Heart left ventricle (tissue), 16 donors: ENCODE data around the gene IKZF1. TPM values are rescaled to one million over a fixed set of nuclear protein-coding genes. Genes with fewer than 3 reads are reported as not detected.

ENCODE experiments used
- ATAC-seq, 4 donors: fragments of 200-7000 bp; cut with Tn5 transposase; one replicate each; pipeline ENCODE4 v1.9.1; 2020 to 2022; ENCODE audit warnings: moderate library complexity in 4 of 4, mild to moderate bottlenecking in 3 of 4, moderate number of reproducible peaks in 1 of 4
- DNase-seq, 5 donors: peaks; one replicate each; pipeline ENCODE4 v3.0.0-alpha.2; 2020
- H3K27ac ChIP-seq, 12 donors: fragments of 200-600 bp; sonication (generic) in 4 of 12; one replicate each; pipeline versions ENCODE4 v1.5.0 to v1.8.0; 2016 to 2022; ENCODE audit warnings: mild to moderate bottlenecking in 2 of 12
- H3K27me3 ChIP-seq, 9 donors: fragments of 200-600 bp; sonication (generic) in 2 of 9; one replicate each; pipeline versions ENCODE4 v1.5.1 to v1.8.0; 2016 to 2022; ENCODE audit warnings: mild to moderate bottlenecking in 3 of 9
- H3K36me3 ChIP-seq, 9 donors: fragments of 200-600 bp; sonication (generic) in 2 of 9; one replicate each; pipeline versions ENCODE4 v1.5.0 to v1.8.0; 2018 to 2022; ENCODE audit warnings: mild to moderate bottlenecking in 2 of 9
- H3K4me1 ChIP-seq, 12 donors: fragments of 200-600 bp; sonication (generic) in 4 of 12; one replicate each; pipeline versions ENCODE4 v1.5.0 to v1.8.0; 2016 to 2022; ENCODE audit warnings: mild to moderate bottlenecking in 3 of 12
- H3K4me3 ChIP-seq, 12 donors: fragments of 200-600 bp; sonication (generic) in 4 of 12; one replicate each; pipeline versions ENCODE4 v1.5.0 to v1.8.0; 2017 to 2022; ENCODE audit warnings: mild to moderate bottlenecking in 9 of 12, moderate library complexity in 4 of 12
- H3K9me3 ChIP-seq, 12 donors: fragments of 200-600 bp; sonication (generic) in 4 of 12; one replicate each; pipeline versions ENCODE4 v1.5.0 to v1.8.0; 2016 to 2022; ENCODE audit warnings: mild to moderate bottlenecking in 1 of 12
- POLR2A ChIP-seq, 2 donors: fragments of 450-650 bp; IDR thresholded peaks; one replicate each; pipeline ENCODE4 v1.6.1; 2017; ENCODE audit warnings: antibody characterized with exemption in 2 of 2, mild to moderate bottlenecking in 2 of 2, moderate library complexity in 2 of 2
- WGBS, 4 donors: extraction: QIAGEN DNeasy Blood & Tissue Kit in 2 of 4; methylation state at CpG; one replicate each; pipeline versions ENCODE4 v1.1.5 to v1.1.7; 2013 to 2018; 5-methylcytosine and 5-hydroxymethylcytosine counted together
- intact Hi-C, 10 donors: fragments of 100-400 bp; cut with DNase I; formaldehyde crosslinking; loops; one replicate each; pipeline versions ENCODE4 v1.11.1 to v1.14.2; 2022
- polyA plus RNA-seq, 2 donors: library from polyadenylated mRNA; stranded (reverse); fragments of 200-250 nt; gene quantifications; one replicate each; pipeline ENCODE4 v1.2.3, GENCODE V29; 2013
- total RNA-seq, 9 donors: library from RNA; depleted of rRNA in 2 of 9; stranded (reverse); fragments of >200 nt in 2 of 9; fragmentation: NEBNext Ultra II Directional in 3 of 9; extraction: Animal tissue kit (Norgen Biotek cat#: 25700) in 3 of 9; gene quantifications; one replicate each; pipeline versions ENCODE4 v1.1.0 to v1.2.4, GENCODE V29; 2016 to 2023
- TF ChIP-seq, protein P1 (sequence below), 12 donors: fragments of 200-600 bp; sonication (generic) in 4 of 12; IDR thresholded peaks; one replicate each; pipeline versions ENCODE4 v1.5.0 to v1.8.0; 2018 to 2022; ENCODE audit warnings: antibody characterized with exemption in 12 of 12, mild to moderate bottlenecking in 5 of 12
- donor health status: ischemic (EF 13 %, LVEDD 7.1; RV severe dilation, severe dysfunction).
- donor health status: healthy with polysubstance abuse.
- donor health status: DM: no; HTN: yes; CAD: no.
- donor health status: DM: no; HTN: no; CAD: no.
- donor health status: ischemic (EF 25% LVEDD 6.9; RV normal size, moderate dysfunction).
- donor health status: ischemic (EF 25% LVEDD 5.7; RV mildly dilated, moderate dysfunction).
- donor health status: healthy.
- donor health status: DM: yes; HTN: yes; CAD: no.
- donor health status: ischemic (EF 35%, LVEDD 5.7; RV mildly dilated, moderate dysfunction).
- donor health status: nonischemic (EF 11% LVEDD 7.7; RV severe dilation, severe dysfunction).
- donor health status: DM: yes; HTN: yes; CAD: no.
- donor health status: PGD.
- donor health status: ischemic (EF 29% LVEDD 5.4; RV normal size, mild dysfunction).
- donor health status: nonischemic (EF 23%, LVEDD 6.1; RV moderate dilation, normal function).

Gene IKZF1
- total and polyA plus RNA-seq, 11 donors: 0.30 to 27.8 (median 2.4) TPM

GRCh38 chr7:50423860-50424259 lies 119.3 kb downstream of the IKZF1 start:
- WGBS, 4 donors: 60 to 79% (median 75%) methylated on average over 3 to 4 of the region's 4 CpGs
- Histone ChIP-seq H3K4me1 (no peaks in the 10 kb centered on the region), H3K27ac (no peak overlapping the region), H3K36me3 (no peaks in the 10 kb centered on the region), H3K27me3 (no peaks in the 10 kb centered on the region), H3K9me3 (no peaks in the 10 kb centered on the region), H3K4me3 (no peak overlapping the region)
- DNase-seq (no peak), ATAC-seq (no peak)
- intact Hi-C loops: loop anchor here in 2 of 10 donors (5.0 kb wide), 2 partner anchors 282 to 332 kb away; partner anchors contain the start of gene ZPBP (in 1 of the 2)
- TF ChIP-seq POLR2A (IDR thresholded peaks at IDR 0.05): no peak
- TF ChIP-seq, protein P1, sequence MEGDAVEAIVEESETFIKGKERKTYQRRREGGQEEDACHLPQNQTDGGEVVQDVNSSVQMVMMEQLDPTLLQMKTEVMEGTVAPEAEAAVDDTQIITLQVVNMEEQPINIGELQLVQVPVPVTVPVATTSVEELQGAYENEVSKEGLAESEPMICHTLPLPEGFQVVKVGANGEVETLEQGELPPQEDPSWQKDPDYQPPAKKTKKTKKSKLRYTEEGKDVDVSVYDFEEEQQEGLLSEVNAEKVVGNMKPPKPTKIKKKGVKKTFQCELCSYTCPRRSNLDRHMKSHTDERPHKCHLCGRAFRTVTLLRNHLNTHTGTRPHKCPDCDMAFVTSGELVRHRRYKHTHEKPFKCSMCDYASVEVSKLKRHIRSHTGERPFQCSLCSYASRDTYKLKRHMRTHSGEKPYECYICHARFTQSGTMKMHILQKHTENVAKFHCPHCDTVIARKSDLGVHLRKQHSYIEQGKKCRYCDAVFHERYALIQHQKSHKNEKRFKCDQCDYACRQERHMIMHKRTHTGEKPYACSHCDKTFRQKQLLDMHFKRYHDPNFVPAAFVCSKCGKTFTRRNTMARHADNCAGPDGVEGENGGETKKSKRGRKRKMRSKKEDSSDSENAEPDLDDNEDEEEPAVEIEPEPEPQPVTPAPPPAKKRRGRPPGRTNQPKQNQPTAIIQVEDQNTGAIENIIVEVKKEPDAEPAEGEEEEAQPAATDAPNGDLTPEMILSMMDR (IDR thresholded peaks at IDR 0.05): no peak

DNA sequence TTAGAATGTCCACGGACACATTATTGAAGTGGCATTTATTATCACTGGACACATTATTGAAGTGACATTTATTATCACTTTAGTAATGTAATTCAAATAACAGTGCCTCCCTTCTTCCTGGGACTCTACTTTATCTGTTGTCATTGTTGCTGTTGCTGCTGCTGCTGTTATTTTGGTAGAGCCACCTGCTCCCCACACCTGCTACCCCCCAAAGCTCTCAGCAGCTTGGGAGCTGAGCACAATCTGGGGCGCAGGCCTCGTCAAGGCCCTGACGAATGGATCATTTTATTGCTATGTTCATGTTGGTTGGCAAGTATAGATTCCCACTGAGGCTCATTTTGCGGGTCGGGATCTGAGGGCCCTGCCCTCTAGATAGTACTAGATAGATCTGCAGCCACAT lies 120.8 kb downstream of the IKZF1 start:
- Histone ChIP-seq H3K27ac (no peak overlapping the region), H3K36me3 (no peaks in the 10 kb centered on the region), H3K9me3 (no peaks in the 10 kb centered on the region), H3K27me3 (no peaks in the 10 kb centered on the region), H3K4me1 (no peaks in the 10 kb centered on the region), H3K4me3 (no peak overlapping the region)
- intact Hi-C loops: no loop called here
- DNase-seq (no peak), ATAC-seq (no peak)
- TF ChIP-seq POLR2A (IDR thresholded peaks at IDR 0.05): no peak
- TF ChIP-seq, protein P1 (IDR thresholded peaks at IDR 0.05): no peak
- 84 to 91% (median 88%) methylated on average over 6 of the region's 6 CpGs for WGBS, 4 donors

GRCh38 chr7:50426280-50427045 lies 121.9 kb downstream of the IKZF1 start:
- no peak overlapping the region for H3K27ac ChIP-seq
- H3K27me3 ChIP-seq: no peaks in the 10 kb centered on the region
- intact Hi-C loops: no loop called here
- H3K36me3 ChIP-seq: no peaks in the 10 kb centered on the region
- 84 to 88% (median 84%) methylated on average over 5 of the region's 5 CpGs for WGBS, 4 donors
- DNase-seq: no peak
- H3K4me1 ChIP-seq: no peaks in the 10 kb centered on the region
- H3K9me3 ChIP-seq: no peaks in the 10 kb centered on the region
- H3K4me3 ChIP-seq: no peak overlapping the region
- no peak for TF ChIP-seq POLR2A (IDR thresholded peaks at IDR 0.05)
- TF ChIP-seq, protein P1 (IDR thresholded peaks at IDR 0.05): no peak
- ATAC-seq: no peak

DNA sequence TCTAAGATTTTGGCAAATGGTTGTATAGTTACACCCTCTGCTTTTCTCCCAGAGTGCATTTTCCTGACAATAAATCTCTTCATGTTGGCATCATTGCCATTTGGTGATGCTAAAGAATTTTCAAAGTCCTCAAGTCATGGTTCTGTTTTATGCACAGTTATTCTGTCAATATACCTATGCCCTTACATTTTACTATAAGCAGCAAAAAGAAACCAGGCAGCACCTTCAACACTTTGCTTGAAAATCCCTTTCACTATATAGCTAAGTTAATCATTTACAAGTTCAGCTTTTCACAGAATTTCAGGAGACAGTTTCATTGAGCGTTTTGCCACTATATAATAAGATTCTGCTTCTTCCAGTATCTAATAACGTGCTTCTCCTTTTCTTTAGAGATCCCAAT lies 123.0 kb downstream of the IKZF1 start:
- no peak for DNase-seq
- Histone ChIP-seq H3K9me3 (no peaks in the 10 kb centered on the region), H3K27me3 (no peaks in the 10 kb centered on the region), H3K4me1 (no peaks in the 10 kb centered on the region), H3K4me3 (no peak overlapping the region), H3K27ac (no peak overlapping the region), H3K36me3 (no peaks in the 10 kb centered on the region)
- intact Hi-C loops: no loop called here
- WGBS, 4 donors: 80 to 86% (median 81%) methylated on average over 2 of the region's 2 CpGs
- ATAC-seq: no peak
- TF ChIP-seq POLR2A (IDR thresholded peaks at IDR 0.05): no peak
- TF ChIP-seq, protein P1 (IDR thresholded peaks at IDR 0.05): no peak
